B cell (primary cell): ENCODE data around the gene ALKBH3. TPM values are rescaled to one million over a fixed set of nuclear protein-coding genes. Genes with fewer than 3 reads are reported as not detected.

Source experiments
- ATAC-seq: fragments of 200-7000 bp; cut with Tn5 transposase; one replicate; pipeline ENCODE4 v1.10.0; 2021; ENCODE audit warnings: low read depth, mild to moderate bottlenecking, moderate number of reproducible peaks, moderate library complexity
- CTCF ChIA-PET: fragments of 350-600 bp; sonication (Branson Sonifier 250); formaldehyde crosslinking; loops from one replicate; lab custom pipeline; 2021; ENCODE audit warnings: antibody characterized with exemption, inconsistent platforms; lab: Charles Lee
- POLR2A ChIA-PET: fragments of 350-600 bp; sonication (Branson Sonifier 250); formaldehyde crosslinking; loops from one replicate; lab custom pipeline; 2021; ENCODE audit warnings: antibody characterized with exemption; lab: Charles Lee
- DNase-seq: peaks from one replicate; pipeline ENCODE4 v3.0.0; 2013
- H2AFZ ChIP-seq: 2 replicates; pipeline ENCODE4 v1.6.1; 2012; ENCODE audit warnings: mild to moderate bottlenecking, low read depth, low read length; ENCODE audit not compliant: insufficient read depth, poor library complexity, severe bottlenecking
- H3K27ac ChIP-seq, 2 donors: 1 replicate in 1 of 2; 2 replicates in 1 of 2; pipeline ENCODE4 v1.5.1; 2012 to 2013; ENCODE audit warnings: low read length in 2 of 2, mild to moderate bottlenecking in 2 of 2, moderate library complexity in 1 of 2
- H3K27me3 ChIP-seq, 4 experiments: fragments of 200-600 bp in 1 of 4; sonication (generic) in 1 of 4; replicated peaks in 1 of 4; 1 replicate in 2 of 4; 2 replicates in 2 of 4; pipeline versions ENCODE4 v1.6.1 to v1.7.0; 2013 to 2016; ENCODE audit warnings: low read length in 3 of 4, mild to moderate bottlenecking in 2 of 4, mixed read lengths in 1 of 4, moderate library complexity in 1 of 4; ENCODE audit not compliant: insufficient read depth in 4 of 4, control insufficient read depth in 3 of 4; ENCODE audit errors: control extremely low read depth in 1 of 4
- H3K36me3 ChIP-seq, 2 experiments: replicated peaks in 1 of 2; 1 replicate in 1 of 2; 2 replicates in 1 of 2; pipeline versions ENCODE4 v1.6.1 to v1.7.1; 2013; ENCODE audit warnings: low read length in 1 of 2; ENCODE audit not compliant: insufficient read depth in 2 of 2, control insufficient read depth in 1 of 2; ENCODE audit errors: control extremely low read depth in 1 of 2, extremely low read depth in 1 of 2
- H3K4me1 ChIP-seq, 2 donors: fragments of 200-600 bp in 1 of 2; sonication (generic) in 1 of 2; 1 replicate in 1 of 2; 2 replicates in 1 of 2; pipeline versions ENCODE4 v1.5.1 to v1.6.1; 2013 to 2017; ENCODE audit warnings: low read length in 2 of 2; ENCODE audit not compliant: control insufficient read depth in 2 of 2, insufficient read depth in 2 of 2
- H3K4me2 ChIP-seq: replicated peaks from 2 replicates; pipeline ENCODE3; 2012; ENCODE audit warnings: mild to moderate bottlenecking, low read depth, low read length; ENCODE audit not compliant: poor library complexity, severe bottlenecking
- H3K4me3 ChIP-seq, 5 experiments: fragments of 200-600 bp in 1 of 5; sonication (generic) in 1 of 5; 1 replicate in 3 of 5; 2 replicates in 2 of 5; pipeline versions ENCODE4 v1.5.1 to v1.7.0; 2011 to 2016; ENCODE audit warnings: low read length in 4 of 5, mild to moderate bottlenecking in 4 of 5, low read depth in 2 of 5, control low read depth in 1 of 5, moderate library complexity in 1 of 5; ENCODE audit not compliant: insufficient read depth in 1 of 5; ENCODE audit errors: control extremely low read depth in 1 of 5, extremely low read depth in 1 of 5
- H3K79me2 ChIP-seq: fragments of 200-600 bp; sonication (generic); one replicate; pipeline ENCODE4 v1.6.0; 2016; ENCODE audit warnings: low read length; ENCODE audit not compliant: control insufficient read depth, insufficient read depth
- H3K9ac ChIP-seq: fragments of 200-600 bp; sonication (generic); 2 replicates; pipeline ENCODE4 v1.6.1; 2017; ENCODE audit warnings: mild to moderate bottlenecking, low read length, moderate library complexity
- H3K9me3 ChIP-seq, 3 donors: one replicate each; pipeline versions ENCODE4 v1.6.1 to v1.7.1; 2013; ENCODE audit warnings: low read length in 2 of 3; ENCODE audit not compliant: control insufficient read depth in 2 of 3, insufficient read depth in 1 of 3; ENCODE audit errors: control extremely low read depth in 1 of 3
- H4K20me1 ChIP-seq: 2 replicates; pipeline ENCODE4 v1.6.0; 2012; ENCODE audit warnings: mild to moderate bottlenecking, low read length; ENCODE audit not compliant: insufficient read depth, control insufficient read depth, poor library complexity, severe bottlenecking
- H3K27ac Mint-ChIP-seq: one replicate; pipeline ENCODE4 v1.8.0; 2021; ENCODE audit warnings: mixed read lengths
- H3K27me3 Mint-ChIP-seq: one replicate; pipeline ENCODE4 v1.8.0; 2021; ENCODE audit warnings: mixed read lengths
- H3K4me1 Mint-ChIP-seq: one replicate; pipeline ENCODE4 v1.8.0; 2021; ENCODE audit warnings: mixed read lengths
- H3K4me3 Mint-ChIP-seq: one replicate; pipeline ENCODE4 v1.8.0; 2021; ENCODE audit warnings: mixed read lengths
- H3K9me3 Mint-ChIP-seq: one replicate; pipeline ENCODE4 v1.8.0; 2022; ENCODE audit warnings: mixed read lengths; ENCODE audit not compliant: insufficient read depth
- EZH2 ChIP-seq: IDR thresholded peaks from 2 replicates; pipeline ENCODE4 v1.6.1; 2012; ENCODE audit warnings: borderline replicate concordance, low read depth, mild to moderate bottlenecking, moderate library complexity, low read length; ENCODE audit not compliant: insufficient read depth, poor library complexity, severe bottlenecking
- WGBS: methylation state at CpG from one replicate; pipeline ENCODE4 v1.1.5; 2013; ENCODE audit warnings: missing lambda C conversion rate; ENCODE audit not compliant: insufficient coverage; 5-methylcytosine and 5-hydroxymethylcytosine counted together
- intact Hi-C: fragments of 100-400 bp; cut with micrococcal nuclease; formaldehyde crosslinking; loops from one replicate; pipeline ENCODE4 v1.10.0; 2022
- polyA plus RNA-seq: library from polyadenylated mRNA; depleted of rRNA; stranded (reverse); fragments of >200 nt; gene quantifications from 2 replicates; pipeline ENCODE4 v1.2.3, GENCODE V29; 2012
- total RNA-seq, 2 donors: library from RNA; stranded (reverse); fragments of 120-200 nt in 1 of 2; gene quantifications; 1 replicate in 1 of 2; 2 replicates in 1 of 2; pipeline versions ENCODE4 v1.2.3 to v1.2.4, GENCODE V29; 2013 to 2022
- TF ChIP-seq, protein P1 (sequence below): fragments of 200-600 bp; IDR thresholded peaks from one replicate; pipeline ENCODE4 v1.8.0; 2022; ENCODE audit warnings: antibody characterized with exemption, mild to moderate bottlenecking

The ALKBH3 gene
- total and polyA plus RNA-seq, 2 donors (not counting 1 experiment from before 2014, with no cell fraction given), result 22.3 to 26.7 TPM

DNA sequence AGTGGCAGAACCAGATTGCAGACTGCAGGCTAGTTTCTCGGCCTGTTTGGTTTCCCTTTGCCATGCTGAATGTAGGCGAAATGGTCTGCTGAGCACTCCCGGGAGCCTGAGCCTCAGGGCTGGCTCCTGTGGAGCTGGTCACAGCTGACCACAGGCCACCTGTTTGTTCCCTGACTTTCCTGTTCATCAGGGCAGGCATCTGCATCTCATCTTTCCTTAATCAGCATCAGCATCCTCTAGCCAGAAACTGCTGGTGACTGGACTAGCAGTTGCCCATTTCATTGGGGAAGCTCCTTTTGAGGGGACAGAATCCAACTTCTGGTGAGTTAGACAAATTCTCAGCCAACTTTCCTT lies 41.6 kb downstream of the ALKBH3 start:
- Histone ChIP-seq H3K27me3 (no peaks in the 10 kb centered on the region), H4K20me1 (no peaks in the 10 kb centered on the region), H3K27ac (no peak overlapping the region), H3K9me3 (no peaks in the 10 kb centered on the region), H2AFZ (no peak overlapping the region), H3K4me3 (no peak overlapping the region), H3K4me1 (no peaks in the 10 kb centered on the region), H3K36me3 (peaks cover 0 to 43% of the 10 kb centered on the region in 2 experiments), H3K4me2 (no peak overlapping the region), H3K9ac (no peak overlapping the region), H3K79me2 (no peaks in the 10 kb centered on the region)
- no peak for DNase-seq
- no peaks in the 10 kb centered on the region for H3K9me3 Mint-ChIP-seq
- TF ChIP-seq EZH2, result no peak
- TF ChIP-seq, protein P1, sequence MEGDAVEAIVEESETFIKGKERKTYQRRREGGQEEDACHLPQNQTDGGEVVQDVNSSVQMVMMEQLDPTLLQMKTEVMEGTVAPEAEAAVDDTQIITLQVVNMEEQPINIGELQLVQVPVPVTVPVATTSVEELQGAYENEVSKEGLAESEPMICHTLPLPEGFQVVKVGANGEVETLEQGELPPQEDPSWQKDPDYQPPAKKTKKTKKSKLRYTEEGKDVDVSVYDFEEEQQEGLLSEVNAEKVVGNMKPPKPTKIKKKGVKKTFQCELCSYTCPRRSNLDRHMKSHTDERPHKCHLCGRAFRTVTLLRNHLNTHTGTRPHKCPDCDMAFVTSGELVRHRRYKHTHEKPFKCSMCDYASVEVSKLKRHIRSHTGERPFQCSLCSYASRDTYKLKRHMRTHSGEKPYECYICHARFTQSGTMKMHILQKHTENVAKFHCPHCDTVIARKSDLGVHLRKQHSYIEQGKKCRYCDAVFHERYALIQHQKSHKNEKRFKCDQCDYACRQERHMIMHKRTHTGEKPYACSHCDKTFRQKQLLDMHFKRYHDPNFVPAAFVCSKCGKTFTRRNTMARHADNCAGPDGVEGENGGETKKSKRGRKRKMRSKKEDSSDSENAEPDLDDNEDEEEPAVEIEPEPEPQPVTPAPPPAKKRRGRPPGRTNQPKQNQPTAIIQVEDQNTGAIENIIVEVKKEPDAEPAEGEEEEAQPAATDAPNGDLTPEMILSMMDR, result no peak
- H3K4me3 Mint-ChIP-seq, result no peak overlapping the region
- ATAC-seq, result no peak
- intact Hi-C loops, result no loop called here
- H3K4me1 Mint-ChIP-seq, result no peaks in the 10 kb centered on the region
- ChIA-PET POLR2A (no interaction called here), CTCF (no interaction called here)
- H3K27ac Mint-ChIP-seq, result no peak overlapping the region
- no peaks in the 10 kb centered on the region for H3K27me3 Mint-ChIP-seq
- 98% methylated on average over 3 of the region's 3 CpGs for WGBS

DNA sequence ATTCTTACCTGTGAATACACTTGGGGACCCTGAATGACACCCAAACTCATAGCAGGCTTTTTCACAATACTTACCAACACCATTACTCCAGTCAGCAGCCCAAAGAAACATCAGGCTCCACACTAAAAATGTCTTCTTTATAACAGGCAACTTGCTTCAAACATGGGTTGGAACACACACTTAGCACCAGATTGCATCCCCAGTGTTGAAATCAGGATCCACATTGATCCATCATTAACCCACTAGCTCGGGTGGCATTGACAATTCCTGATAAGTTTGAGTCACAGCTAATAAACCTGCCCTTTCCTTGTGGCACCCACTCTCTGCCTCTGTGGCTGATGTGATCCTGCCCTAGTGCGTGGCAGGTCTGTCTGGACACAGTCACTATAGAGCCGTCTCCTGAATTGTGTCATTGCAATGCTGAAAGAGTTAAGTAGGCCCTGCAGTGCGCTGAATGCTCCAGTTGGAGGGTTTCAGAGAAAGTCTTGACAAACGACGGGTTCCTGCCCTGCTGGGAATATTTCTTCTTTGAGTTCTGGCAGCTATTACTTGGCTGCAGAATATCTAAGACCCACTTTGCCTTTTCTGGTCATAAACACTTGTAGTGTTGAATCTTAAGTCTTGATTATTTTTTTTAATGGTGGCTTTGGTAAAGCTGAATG lies 42.2 kb downstream of the ALKBH3 start:
- Mint-ChIP-seq H3K9me3 (no peaks in the 10 kb centered on the region), H3K4me3 (no peak overlapping the region), H3K27me3 (no peaks in the 10 kb centered on the region), H3K27ac (no peak overlapping the region), H3K4me1 (no peaks in the 10 kb centered on the region)
- peaks cover 0 to 38% of the 10 kb centered on the region in 2 experiments for H3K36me3 ChIP-seq
- no peak overlapping the region for H3K27ac ChIP-seq
- no peaks in the 10 kb centered on the region for H3K79me2 ChIP-seq
- DNase-seq (no peak), ATAC-seq (no peak)
- WGBS, result 90% methylated on average over 6 of the region's 6 CpGs
- H3K9me3 ChIP-seq, result no peaks in the 10 kb centered on the region
- H3K9ac ChIP-seq, result no peak overlapping the region
- CTCF ChIA-PET, result no interaction called here
- TF ChIP-seq, protein P1, result no peak
- no peak for TF ChIP-seq EZH2
- no peak overlapping the region for H3K4me3 ChIP-seq
- H2AFZ ChIP-seq, result no peak overlapping the region
- no peaks in the 10 kb centered on the region for H4K20me1 ChIP-seq
- POLR2A ChIA-PET, result no interaction called here
- H3K4me2 ChIP-seq, result no peak overlapping the region
- no peaks in the 10 kb centered on the region for H3K27me3 ChIP-seq
- intact Hi-C loops, result no loop called here
- H3K4me1 ChIP-seq, result no peaks in the 10 kb centered on the region
